ENCODE data around the gene UQCRC1.

- TF ChIP-seq CTCF (IDR thresholded peaks at IDR 0.05) = no peak
- no peak for TF ChIP-seq SP1 (CRISPR knock-in tag; conservative IDR thresholded peaks at IDR 0.05)
- no peak for TF ChIP-seq CREB1 (CRISPR knock-in tag; IDR thresholded peaks at IDR 0.05)
- no peak for TF ChIP-seq FOXP4 (CRISPR knock-in tag; IDR thresholded peaks at IDR 0.05)
- TF ChIP-seq MYBL2 (CRISPR knock-in tag; IDR thresholded peaks at IDR 0.05) = no peak
- TF ChIP-seq TEAD4 (CRISPR knock-in tag; IDR thresholded peaks at IDR 0.05) = no peak
- TF ChIP-seq FOXK1 (CRISPR knock-in tag; IDR thresholded peaks at IDR 0.05) = no peak
- TF ChIP-seq ZBTB21 (CRISPR knock-in tag; IDR thresholded peaks at IDR 0.05; ENCODE audit: borderline replicate concordance) = no peak
- no peak for TF ChIP-seq ZNF232 (CRISPR knock-in tag; IDR thresholded peaks at IDR 0.05)
- TF ChIP-seq ZNF671 (CRISPR knock-in tag; IDR thresholded peaks at IDR 0.05) = no peak
- no peak for TF ChIP-seq EMX1 (CRISPR knock-in tag; IDR thresholded peaks at IDR 0.05)
- TF ChIP-seq NFATC4 (CRISPR knock-in tag; IDR thresholded peaks at IDR 0.05) = no peak
These were observed 10.4 kb downstream of the UQCRC1 start for GRCh38 chr3:48599077-48599501.

Measured in WTC11 (cell line).